ENCODE results near the gene PUSL1.
A peak's percentile ranks its signal among the peaks of the same experiment; 100 is the strongest.

The PUSL1 gene

GRCh38 chr1:1342061-1342562 lies 33.7 kb downstream of the PUSL1 start:
- no peak for DNase-seq

DNA sequence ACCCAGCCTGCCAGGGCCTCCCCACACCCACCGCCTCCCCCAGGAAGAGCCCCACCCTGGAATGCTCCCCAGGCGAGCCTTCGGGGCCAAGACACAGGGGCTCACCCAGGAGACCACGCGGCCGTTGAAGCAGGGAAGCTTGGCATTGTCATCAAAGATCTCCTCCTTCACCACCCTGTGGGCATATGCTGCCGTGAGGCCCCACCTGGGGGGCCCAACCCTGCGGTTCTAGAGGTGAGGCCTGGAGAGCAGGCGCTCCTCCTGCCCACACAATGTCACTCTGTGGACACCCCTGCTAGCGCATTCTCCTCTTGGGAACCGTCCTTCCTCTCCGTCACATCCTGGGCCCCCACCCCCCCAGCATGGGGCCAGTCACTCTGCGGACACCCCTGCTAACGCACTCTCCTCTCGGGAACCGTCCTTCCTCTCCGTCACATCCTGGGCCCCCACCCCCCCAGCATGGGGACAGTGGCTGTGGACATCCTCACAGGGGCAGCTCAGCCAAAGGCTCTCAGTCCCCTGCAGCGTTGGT lies 34.3 kb downstream of the PUSL1 start:
- DNase-seq = no peak

DNA sequence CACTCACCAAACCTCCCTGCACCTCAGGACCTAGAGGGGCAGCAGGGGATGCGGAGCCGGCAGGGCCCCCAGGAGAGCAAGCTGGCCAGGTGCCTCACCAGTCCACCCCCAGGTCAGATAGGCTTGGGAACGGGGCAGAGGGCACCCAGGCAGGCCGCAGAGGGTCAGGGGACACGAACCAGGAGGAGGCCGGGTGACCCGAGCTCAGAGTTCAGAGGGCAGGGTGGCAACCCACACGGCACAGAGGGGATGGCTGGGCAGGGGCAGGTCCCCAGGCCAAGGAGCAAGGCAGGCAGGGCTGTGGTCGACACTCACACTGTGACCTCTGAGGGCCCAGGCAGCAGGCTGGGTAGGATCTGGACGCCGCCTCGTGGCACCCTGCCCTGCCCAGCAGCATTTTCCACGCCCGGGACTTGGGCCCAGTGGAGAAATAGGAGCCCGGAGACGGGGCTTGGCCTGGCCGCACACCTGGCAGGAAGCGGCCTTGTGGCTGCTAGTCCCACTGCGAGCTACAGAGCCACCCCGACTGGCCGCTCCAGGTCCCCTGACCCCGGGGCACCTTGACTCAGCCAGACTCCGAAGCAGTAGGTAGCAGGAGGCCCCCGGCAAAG lies 35.5 kb downstream of the PUSL1 start:
- no peak for DNase-seq

- DNase-seq = no peak
These were observed 36.4 kb downstream of the PUSL1 start for GRCh38 chr1:1344655-1345361.

- no peak for DNase-seq
These were observed 37.0 kb downstream of the PUSL1 start for GRCh38 chr1:1345384-1345783.

GRCh38 chr1:1345860-1346500 lies 37.6 kb downstream of the PUSL1 start:
- DNase-seq = no peak

DNA sequence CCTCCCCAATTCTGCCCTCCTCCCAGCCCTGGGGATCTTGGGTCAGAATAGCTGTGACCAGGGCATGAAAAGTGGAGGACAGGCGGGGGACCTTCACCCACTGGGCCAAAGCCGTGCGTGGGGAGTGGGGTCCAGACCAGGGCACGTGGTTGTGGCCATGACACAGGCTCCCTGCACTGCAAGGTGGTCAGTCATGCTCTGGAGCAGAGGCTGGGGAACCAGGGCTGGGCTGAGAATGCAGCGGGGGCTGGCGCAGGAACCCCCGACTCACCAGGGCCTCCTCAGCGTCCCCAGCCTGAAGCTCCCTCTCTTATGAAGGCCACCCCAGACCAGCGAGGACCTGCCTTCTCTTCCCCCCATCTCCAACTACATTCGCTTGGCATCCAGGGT lies 38.1 kb downstream of the PUSL1 start:
- DNase-seq = no peak

DNA sequence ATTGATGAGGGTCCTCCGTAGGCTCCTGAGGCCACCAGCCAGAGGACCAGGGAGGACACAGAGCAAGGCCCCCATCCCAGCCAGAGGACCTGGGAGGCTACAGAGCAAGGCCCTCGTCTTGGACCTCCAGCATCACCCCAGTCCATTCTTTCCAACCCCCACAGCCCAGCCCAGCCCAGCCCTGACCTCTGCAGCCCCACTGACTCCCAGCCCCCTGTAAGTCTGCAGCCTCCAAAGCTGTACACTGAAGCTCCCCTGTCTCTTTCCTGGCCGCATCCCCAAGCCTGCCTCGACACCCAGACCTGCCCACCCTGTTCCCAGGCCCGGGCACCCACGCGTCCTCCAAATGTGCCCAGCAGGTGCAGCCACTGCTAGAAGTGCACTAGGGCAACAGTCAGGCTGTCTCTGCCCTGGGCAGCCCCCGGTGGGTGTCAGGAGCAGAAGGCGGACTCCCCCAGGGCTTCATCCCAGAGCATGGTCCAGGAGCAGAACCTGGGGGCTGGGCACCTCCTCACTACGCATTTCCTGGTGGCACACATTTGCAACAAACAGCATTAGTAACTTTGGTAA lies 38.7 kb downstream of the PUSL1 start:
- no peak for DNase-seq

DNA sequence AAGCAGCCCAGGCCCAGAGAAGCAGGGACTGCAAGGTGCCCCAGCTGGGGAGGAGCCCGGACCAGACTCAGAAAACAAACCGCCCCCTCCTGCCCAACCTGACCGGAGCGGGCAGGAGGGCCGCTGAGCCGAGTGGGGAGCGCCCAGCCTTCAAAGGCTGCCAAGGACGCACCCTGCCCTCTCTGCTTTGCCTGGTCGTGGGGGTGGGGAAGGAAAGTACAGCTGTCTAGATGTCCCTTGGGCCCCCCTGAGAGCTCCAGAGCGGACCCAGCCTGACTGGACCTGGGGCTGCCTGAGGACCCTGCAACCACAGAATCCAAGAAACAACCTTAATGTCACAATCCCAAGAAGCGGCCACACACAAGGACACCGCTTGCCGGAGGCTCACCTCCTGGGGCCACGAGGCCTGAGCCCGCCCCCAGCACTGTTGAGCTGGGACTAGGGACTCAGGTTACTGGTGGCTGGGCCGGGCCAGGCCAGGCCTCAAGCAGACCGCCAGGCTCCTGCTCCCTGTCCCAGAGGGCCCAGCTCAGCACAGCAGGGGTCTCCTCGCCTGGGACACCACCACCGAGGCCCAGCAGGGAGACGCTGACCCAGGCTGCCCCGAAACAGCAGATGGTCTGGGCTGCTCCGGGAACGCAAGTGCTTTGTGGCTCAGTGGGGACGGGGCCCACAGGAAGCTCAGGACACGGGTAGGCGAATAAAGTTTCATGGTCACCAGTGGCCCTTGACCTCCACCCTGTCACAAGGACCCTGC lies 39.4 kb downstream of the PUSL1 start:
- DNase-seq = no peak

DNA sequence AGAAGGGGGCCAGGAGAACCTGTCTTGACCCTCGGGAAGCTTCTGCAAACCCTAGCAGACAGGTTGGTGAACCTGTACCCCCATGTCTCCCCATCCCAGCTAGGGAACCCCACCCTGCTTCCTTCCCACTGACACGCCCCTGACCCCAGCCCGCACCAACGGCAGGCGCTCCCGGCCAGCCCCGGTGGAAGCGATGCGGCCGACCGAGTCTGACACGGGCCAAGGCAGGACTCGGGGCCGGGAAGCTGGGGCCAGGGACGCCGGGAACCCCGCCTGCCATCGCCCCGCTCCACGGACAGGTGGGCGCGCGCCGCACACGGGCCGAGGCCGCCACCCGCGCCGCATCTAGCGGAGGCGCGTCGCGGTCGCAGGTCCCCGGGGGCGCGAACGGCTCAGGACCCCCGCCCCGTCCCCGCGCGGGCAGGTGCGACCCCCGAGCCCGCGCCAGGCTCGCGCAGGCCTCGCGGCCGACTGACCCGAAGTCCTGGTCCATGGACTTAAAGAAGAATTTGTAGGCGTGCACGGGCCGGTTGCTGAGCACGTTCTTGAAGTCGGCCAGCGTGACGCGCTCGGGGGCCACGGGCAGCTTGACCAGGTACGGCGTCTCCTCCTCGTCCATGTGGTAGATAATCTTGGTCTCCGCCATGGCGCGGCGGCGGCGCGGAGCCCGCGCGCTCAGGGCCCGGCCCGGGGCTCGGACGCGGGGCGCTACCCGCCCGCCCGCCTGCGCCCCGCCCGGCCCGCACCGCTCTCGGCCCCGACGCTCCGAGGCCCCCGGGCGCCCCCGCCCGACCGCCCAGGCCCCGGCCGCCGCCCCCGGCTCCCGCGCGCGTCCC lies 40.2 kb downstream of the PUSL1 start:
- no peak for DNase-seq

- peak; percentile 32 for DNase-seq
These were observed 41.0 kb downstream of the PUSL1 start, which contains the start of gene DVL1 for GRCh38 chr1:1349256-1350012. Gene DVL1, minus strand, starts transcription at chr1:1349418. Its CDS starts 353 bp downstream, at chr1:1349065.

- DNase-seq = no peak
These were observed 43.4 kb downstream of the PUSL1 start for GRCh38 chr1:1351511-1352427.

- DNase-seq = no peak
These were observed 44.5 kb downstream of the PUSL1 start for GRCh38 chr1:1352786-1353388.

DNA sequence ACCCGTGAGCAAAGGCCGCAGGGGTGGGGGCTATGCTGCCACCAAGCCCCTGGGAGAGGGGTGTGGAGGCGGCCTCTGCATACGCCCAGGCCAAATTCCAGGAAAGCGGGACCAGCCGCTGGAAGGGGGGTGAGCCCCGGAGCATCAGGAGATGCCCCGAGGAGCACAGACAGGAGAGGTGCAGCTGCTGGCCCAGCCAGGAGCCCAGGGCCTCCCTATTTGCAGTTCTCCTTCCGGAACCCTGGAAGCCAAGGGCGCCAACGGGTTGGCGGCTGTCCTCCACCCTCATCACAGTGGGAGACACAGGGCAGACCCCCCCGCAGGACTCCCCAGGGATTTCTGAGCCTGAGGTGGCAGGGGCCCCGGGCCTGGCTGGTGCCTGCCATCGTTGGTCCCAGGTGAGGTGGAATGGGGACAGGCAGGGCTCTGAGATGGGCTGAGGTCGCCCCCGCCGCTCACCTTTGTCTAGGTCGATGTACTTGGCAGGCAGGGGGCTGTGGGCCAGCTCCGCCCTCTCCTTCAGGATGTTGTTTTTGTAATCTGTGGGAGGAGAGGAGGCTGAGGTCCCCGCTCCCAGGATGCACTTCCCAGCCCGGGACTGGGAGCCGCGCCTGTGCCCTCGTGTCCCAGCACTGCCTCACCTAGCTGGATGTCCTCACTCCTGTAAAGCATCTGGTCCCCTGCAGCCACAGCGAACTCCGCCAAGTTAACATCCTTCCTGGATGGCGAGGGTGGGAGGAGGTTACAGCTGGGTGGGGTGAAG lies 45.2 kb downstream of the PUSL1 start:
- no peak for DNase-seq

GRCh38 chr1:1354271-1355247 lies 46.2 kb downstream of the PUSL1 start:
- DNase-seq = no peak

GRCh38 chr1:1355416-1355815 lies 47.0 kb downstream of the PUSL1 start:
- no peak for DNase-seq

- no peak for DNase-seq
These were observed 47.9 kb downstream of the PUSL1 start for GRCh38 chr1:1356166-1356795.
